Liver (tissue), 9 donors: ENCODE data around the gene TBC1D14. TPM values are rescaled to one million over a fixed set of nuclear protein-coding genes. Genes with fewer than 3 reads are reported as not detected.

Experiments
- DNase-seq: peaks from one replicate; pipeline ENCODE4 v3.0.0-alpha.2; 2017; ENCODE audit warnings: low spot score
- H3K27ac ChIP-seq, 2 donors: one replicate each; pipeline ENCODE4 v1.7.0; 2013; ENCODE audit warnings: inconsistent platforms in 2 of 2, low read length in 2 of 2, control low read depth in 1 of 2, low read depth in 1 of 2, mild to moderate bottlenecking in 1 of 2
- H3K27me3 ChIP-seq, 4 donors: one replicate each; pipeline versions ENCODE4 v1.6.1 to v1.7.0; 2013; ENCODE audit warnings: low read length in 3 of 4, inconsistent platforms in 1 of 4, mild to moderate bottlenecking in 1 of 4, moderate library complexity in 1 of 4; ENCODE audit not compliant: control insufficient read depth in 4 of 4, insufficient read depth in 4 of 4
- H3K36me3 ChIP-seq, 4 donors: one replicate each; pipeline versions ENCODE4 v1.6.1 to v1.7.0; 2013; ENCODE audit warnings: low read length in 3 of 4, mild to moderate bottlenecking in 3 of 4, low read depth in 1 of 4, moderate library complexity in 1 of 4; ENCODE audit not compliant: control insufficient read depth in 4 of 4, insufficient read depth in 3 of 4
- H3K4me1 ChIP-seq, 4 donors: one replicate each; pipeline versions ENCODE4 v1.6.1 to v1.7.0; 2013; ENCODE audit warnings: low read length in 3 of 4, mild to moderate bottlenecking in 3 of 4, moderate library complexity in 1 of 4; ENCODE audit not compliant: control insufficient read depth in 4 of 4, insufficient read depth in 4 of 4
- H3K4me3 ChIP-seq, 3 donors: one replicate each; pipeline versions ENCODE4 v1.6.1 to v1.7.0; 2013; ENCODE audit warnings: low read length in 3 of 3, control low read depth in 1 of 3, low read depth in 1 of 3, mild to moderate bottlenecking in 1 of 3
- H3K9ac ChIP-seq, 2 donors: one replicate each; pipeline ENCODE4 v1.7.0; 2013; ENCODE audit warnings: low read length in 2 of 2, mild to moderate bottlenecking in 2 of 2, moderate library complexity in 2 of 2, control low read depth in 1 of 2, low read depth in 1 of 2
- H3K9me3 ChIP-seq, 4 donors: one replicate each; pipeline versions ENCODE4 v1.6.1 to v1.7.0; 2013; ENCODE audit warnings: low read length in 3 of 4; ENCODE audit not compliant: control insufficient read depth in 4 of 4
- EGR1 ChIP-seq, 2 donors: IDR thresholded peaks; 2 replicates each; pipeline ENCODE4 v1.6.1; 2016 to 2018; ENCODE audit warnings: antibody characterized with exemption in 2 of 2, low read depth in 2 of 2
- FOXA1 ChIP-seq: IDR thresholded peaks from 2 replicates; pipeline ENCODE4 v1.6.1; 2016; ENCODE audit warnings: antibody characterized with exemption
- GABPA ChIP-seq, 2 donors: IDR thresholded peaks in 1 of 2; conservative IDR thresholded peaks in 1 of 2; 2 replicates each; pipeline ENCODE4 v1.6.1; 2016; ENCODE audit warnings: antibody characterized with exemption in 2 of 2, mild to moderate bottlenecking in 1 of 2, moderate library complexity in 1 of 2
- HNF4A ChIP-seq, 2 donors: conservative IDR thresholded peaks; 2 replicates each; pipeline ENCODE4 v1.6.1; 2016; ENCODE audit warnings: antibody characterized with exemption in 2 of 2, mild to moderate bottlenecking in 2 of 2
- HNF4G ChIP-seq: IDR thresholded peaks from 2 replicates; pipeline ENCODE4 v1.6.1; 2016; ENCODE audit warnings: antibody characterized with exemption
- JUND ChIP-seq, 2 donors: IDR thresholded peaks; 2 replicates each; pipeline ENCODE4 v1.6.1; 2016; ENCODE audit warnings: antibody characterized with exemption in 2 of 2
- RAD21 ChIP-seq, 2 donors: IDR thresholded peaks; 2 replicates each; pipeline ENCODE4 v1.6.1; 2016; ENCODE audit warnings: antibody characterized with exemption in 2 of 2, mild to moderate bottlenecking in 2 of 2
- RXRA ChIP-seq, 2 donors: IDR thresholded peaks; 2 replicates each; pipeline ENCODE4 v1.6.1; 2017 to 2018; ENCODE audit warnings: antibody characterized with exemption in 2 of 2, mild to moderate bottlenecking in 1 of 2
- SP1 ChIP-seq: IDR thresholded peaks from 2 replicates; pipeline ENCODE4 v1.6.1; 2018; ENCODE audit warnings: antibody characterized with exemption, mild to moderate bottlenecking
- YY1 ChIP-seq: IDR thresholded peaks from 2 replicates; pipeline ENCODE4 v1.6.1; 2016; ENCODE audit warnings: antibody characterized with exemption, mild to moderate bottlenecking
- WGBS: extraction: QIAGEN DNeasy Blood & Tissue Kit; methylation state at CpG from one replicate; pipeline ENCODE4 v1.1.7; 2013; 5-methylcytosine and 5-hydroxymethylcytosine counted together
- polyA plus RNA-seq, 2 donors: library from polyadenylated mRNA; stranded (reverse) in 1 of 2; unstranded in 1 of 2; fragments of 200-250 nt in 1 of 2; fragments of >200 nt in 1 of 2; fragmentation: Nextera tagmentation in 1 of 2; extraction: Ambion mirVana in 1 of 2; gene quantifications; one replicate each; pipeline versions ENCODE4 v1.2.1 to v1.2.3, GENCODE V29; 2013 to 2015
- total RNA-seq, 2 donors: library from RNA; depleted of rRNA; stranded (reverse); fragments of >200 nt; gene quantifications; one replicate each; pipeline ENCODE4 v1.2.3, GENCODE V29; 2014
- TF ChIP-seq, protein P1 (sequence below): IDR thresholded peaks from 2 replicates; pipeline ENCODE4 v1.6.1; 2016; ENCODE audit warnings: antibody characterized with exemption
- TF ChIP-seq, protein P2 (sequence below): fragments of 150-350 bp; IDR thresholded peaks from 2 replicates; pipeline ENCODE4 v1.5.1; 2017; ENCODE audit warnings: improper control_type of control experiment, low read depth, low read length; ENCODE audit not compliant: missing input control
- TF ChIP-seq, protein P3 (sequence below): IDR thresholded peaks from 2 replicates; pipeline ENCODE4 v1.6.1; 2016; ENCODE audit warnings: antibody characterized with exemption, mild to moderate bottlenecking
- TF ChIP-seq, protein P4 (sequence below): IDR thresholded peaks from 2 replicates; pipeline ENCODE4 v1.6.1; 2016; ENCODE audit warnings: antibody characterized with exemption
- donor health status: healthy.
- donor health status: healthy.
- donor health status: healthy.
- donor health status: healthy.
- donor health status: healthy.

Gene TBC1D14
- total and polyA plus RNA-seq, 4 donors, result 10.0 to 45.2 (median 22.7) TPM

DNA sequence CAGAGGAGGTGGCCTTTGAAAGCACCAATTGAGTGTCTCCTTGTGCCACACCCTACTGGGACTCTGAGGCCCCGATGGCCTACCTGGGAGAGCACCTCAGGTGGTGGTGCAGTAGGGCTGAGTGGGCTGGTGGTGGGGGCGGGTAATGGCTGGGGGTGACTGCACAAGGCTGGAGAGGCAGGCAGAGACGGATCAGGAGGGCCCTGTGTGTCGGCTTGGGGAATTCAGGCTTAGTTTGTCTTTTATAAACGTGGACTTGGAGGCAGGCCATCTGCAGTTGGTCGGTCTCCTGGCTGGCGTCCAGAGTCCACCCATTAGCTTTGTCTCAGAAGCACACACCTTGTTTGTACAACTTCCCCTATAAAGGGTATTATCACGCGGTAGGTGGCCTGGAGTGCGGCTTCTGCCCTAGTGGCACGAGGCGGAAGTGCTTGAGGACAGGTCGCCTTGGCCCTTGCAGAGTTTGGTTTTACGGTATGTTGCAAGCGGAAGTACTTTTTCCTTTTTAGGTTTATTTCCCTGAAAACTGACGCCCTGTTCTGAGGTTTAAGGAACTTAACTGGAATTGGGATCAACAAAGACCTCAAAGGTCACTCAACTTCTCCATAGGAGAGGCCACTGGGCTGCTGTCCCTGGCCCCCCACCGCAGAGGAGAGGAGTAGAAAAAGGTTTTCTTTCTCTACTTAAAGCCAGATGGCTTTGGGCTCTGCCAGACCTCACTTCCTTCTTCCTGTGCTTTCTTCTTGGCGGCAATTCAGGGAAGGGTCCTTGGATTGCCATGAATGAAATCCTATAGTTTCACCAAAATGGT lies 8.0 kb downstream of the TBC1D14 start:
- H3K4me1 ChIP-seq, result peaks cover 20 to 56% (median 45%) of the 10 kb centered on the region in 4 donors
- H3K27ac ChIP-seq, result peak overlapping the region; percentile 79 to 91
- H3K9ac ChIP-seq, result peak overlapping the region; percentile 1 to 8
- WGBS, result 18% methylated on average over 18 of the region's 18 CpGs
- TF ChIP-seq, protein P1, sequence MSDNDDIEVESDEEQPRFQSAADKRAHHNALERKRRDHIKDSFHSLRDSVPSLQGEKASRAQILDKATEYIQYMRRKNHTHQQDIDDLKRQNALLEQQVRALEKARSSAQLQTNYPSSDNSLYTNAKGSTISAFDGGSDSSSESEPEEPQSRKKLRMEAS, result peak; percentile 92
- no peak for TF ChIP-seq FOXA1
- TF ChIP-seq, protein P2, sequence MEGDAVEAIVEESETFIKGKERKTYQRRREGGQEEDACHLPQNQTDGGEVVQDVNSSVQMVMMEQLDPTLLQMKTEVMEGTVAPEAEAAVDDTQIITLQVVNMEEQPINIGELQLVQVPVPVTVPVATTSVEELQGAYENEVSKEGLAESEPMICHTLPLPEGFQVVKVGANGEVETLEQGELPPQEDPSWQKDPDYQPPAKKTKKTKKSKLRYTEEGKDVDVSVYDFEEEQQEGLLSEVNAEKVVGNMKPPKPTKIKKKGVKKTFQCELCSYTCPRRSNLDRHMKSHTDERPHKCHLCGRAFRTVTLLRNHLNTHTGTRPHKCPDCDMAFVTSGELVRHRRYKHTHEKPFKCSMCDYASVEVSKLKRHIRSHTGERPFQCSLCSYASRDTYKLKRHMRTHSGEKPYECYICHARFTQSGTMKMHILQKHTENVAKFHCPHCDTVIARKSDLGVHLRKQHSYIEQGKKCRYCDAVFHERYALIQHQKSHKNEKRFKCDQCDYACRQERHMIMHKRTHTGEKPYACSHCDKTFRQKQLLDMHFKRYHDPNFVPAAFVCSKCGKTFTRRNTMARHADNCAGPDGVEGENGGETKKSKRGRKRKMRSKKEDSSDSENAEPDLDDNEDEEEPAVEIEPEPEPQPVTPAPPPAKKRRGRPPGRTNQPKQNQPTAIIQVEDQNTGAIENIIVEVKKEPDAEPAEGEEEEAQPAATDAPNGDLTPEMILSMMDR, result peak; percentile 75
- peak; percentile 68 to 86 for TF ChIP-seq RXRA (IDR thresholded peaks at IDR 0.05)
- peak in 1 of 2 donors; percentile 28 for TF ChIP-seq GABPA (IDR thresholded peaks at IDR 0.05 in 1 of 2, conservative IDR thresholded peaks at IDR 0.05 in 1 of 2)
- TF ChIP-seq HNF4A (conservative IDR thresholded peaks at IDR 0.05), result peak; percentile 65 to 71
- no peak for TF ChIP-seq JUND (IDR thresholded peaks at IDR 0.05)
- TF ChIP-seq, protein P3, sequence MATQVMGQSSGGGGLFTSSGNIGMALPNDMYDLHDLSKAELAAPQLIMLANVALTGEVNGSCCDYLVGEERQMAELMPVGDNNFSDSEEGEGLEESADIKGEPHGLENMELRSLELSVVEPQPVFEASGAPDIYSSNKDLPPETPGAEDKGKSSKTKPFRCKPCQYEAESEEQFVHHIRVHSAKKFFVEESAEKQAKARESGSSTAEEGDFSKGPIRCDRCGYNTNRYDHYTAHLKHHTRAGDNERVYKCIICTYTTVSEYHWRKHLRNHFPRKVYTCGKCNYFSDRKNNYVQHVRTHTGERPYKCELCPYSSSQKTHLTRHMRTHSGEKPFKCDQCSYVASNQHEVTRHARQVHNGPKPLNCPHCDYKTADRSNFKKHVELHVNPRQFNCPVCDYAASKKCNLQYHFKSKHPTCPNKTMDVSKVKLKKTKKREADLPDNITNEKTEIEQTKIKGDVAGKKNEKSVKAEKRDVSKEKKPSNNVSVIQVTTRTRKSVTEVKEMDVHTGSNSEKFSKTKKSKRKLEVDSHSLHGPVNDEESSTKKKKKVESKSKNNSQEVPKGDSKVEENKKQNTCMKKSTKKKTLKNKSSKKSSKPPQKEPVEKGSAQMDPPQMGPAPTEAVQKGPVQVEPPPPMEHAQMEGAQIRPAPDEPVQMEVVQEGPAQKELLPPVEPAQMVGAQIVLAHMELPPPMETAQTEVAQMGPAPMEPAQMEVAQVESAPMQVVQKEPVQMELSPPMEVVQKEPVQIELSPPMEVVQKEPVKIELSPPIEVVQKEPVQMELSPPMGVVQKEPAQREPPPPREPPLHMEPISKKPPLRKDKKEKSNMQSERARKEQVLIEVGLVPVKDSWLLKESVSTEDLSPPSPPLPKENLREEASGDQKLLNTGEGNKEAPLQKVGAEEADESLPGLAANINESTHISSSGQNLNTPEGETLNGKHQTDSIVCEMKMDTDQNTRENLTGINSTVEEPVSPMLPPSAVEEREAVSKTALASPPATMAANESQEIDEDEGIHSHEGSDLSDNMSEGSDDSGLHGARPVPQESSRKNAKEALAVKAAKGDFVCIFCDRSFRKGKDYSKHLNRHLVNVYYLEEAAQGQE, result no peak
- TF ChIP-seq RAD21 (IDR thresholded peaks at IDR 0.05), result peak; percentile 56 to 78
- TF ChIP-seq YY1, result peak; percentile 59
- TF ChIP-seq EGR1 (IDR thresholded peaks at IDR 0.05; ENCODE audit: low read depth in 2 of 2), result peak; percentile 42 to 46
- TF ChIP-seq HNF4G, result peak; percentile 39
- TF ChIP-seq, protein P4, sequence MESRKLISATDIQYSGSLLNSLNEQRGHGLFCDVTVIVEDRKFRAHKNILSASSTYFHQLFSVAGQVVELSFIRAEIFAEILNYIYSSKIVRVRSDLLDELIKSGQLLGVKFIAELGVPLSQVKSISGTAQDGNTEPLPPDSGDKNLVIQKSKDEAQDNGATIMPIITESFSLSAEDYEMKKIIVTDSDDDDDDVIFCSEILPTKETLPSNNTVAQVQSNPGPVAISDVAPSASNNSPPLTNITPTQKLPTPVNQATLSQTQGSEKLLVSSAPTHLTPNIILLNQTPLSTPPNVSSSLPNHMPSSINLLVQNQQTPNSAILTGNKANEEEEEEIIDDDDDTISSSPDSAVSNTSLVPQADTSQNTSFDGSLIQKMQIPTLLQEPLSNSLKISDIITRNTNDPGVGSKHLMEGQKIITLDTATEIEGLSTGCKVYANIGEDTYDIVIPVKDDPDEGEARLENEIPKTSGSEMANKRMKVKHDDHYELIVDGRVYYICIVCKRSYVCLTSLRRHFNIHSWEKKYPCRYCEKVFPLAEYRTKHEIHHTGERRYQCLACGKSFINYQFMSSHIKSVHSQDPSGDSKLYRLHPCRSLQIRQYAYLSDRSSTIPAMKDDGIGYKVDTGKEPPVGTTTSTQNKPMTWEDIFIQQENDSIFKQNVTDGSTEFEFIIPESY, result peak; percentile 40
- TF ChIP-seq SP1, result peak; percentile 69
- peak; percentile 73 for DNase-seq
- H3K4me3 ChIP-seq, result no peak overlapping the region
- no peaks in the 10 kb centered on the region for H3K9me3 ChIP-seq
- no peaks in the 10 kb centered on the region for H3K27me3 ChIP-seq
- no peaks in the 10 kb centered on the region for H3K36me3 ChIP-seq
